ENCODE results near the gene COL5A1. TPM values are rescaled to one million over a fixed set of nuclear protein-coding genes. Genes with fewer than 3 reads are reported as not detected.

Gene COL5A1
- total RNA-seq, 1 experiment from 2014 or later: 9.5 TPM

DNA sequence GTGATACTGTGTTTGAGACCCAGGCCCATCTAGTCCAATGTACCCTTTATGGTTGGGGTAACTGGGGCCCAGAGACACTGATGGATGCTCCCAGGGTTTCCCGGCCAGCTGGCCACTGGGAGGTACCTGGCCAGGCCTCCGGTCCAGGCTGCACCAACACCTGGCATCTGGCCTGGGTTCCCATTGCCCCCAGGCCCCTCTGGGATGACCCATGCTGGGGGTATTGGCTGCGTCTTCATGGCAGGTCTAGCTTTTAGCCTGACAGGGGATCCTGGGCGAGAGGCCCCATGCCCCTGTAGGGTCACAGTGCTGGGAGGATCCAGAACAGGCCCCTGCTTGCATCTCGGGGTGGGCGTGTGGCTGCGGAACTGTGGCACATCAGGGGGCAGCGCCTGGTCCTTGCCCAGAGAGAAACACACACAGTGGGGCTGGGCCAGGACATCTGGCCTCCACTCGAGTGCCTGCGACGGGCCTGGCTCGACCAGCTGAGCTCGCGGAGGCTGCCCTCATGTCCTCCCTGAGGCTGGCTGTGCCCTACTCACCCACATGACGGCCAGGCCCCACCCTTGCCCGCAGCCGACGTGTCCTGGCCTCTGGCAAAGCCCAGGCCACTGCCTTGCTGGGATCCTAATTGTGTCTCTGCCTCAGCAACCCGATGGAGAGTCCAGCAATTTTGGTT lies 21.5 kb upstream of the COL5A1 start:
- WGBS (ENCODE audit: extremely low coverage, insufficient read length, low lambda C conversion rate): no CpG with 5 or more reads among the region's 19 CpGs
- Mint-ChIP-seq H3K27me3 (ENCODE audit: low read depth) (peaks cover 6% of the 10 kb centered on the region), H3K36me3 (ENCODE audit: insufficient read depth in 1 of 3, low read depth in 3 of 3) (no peaks in the 10 kb centered on the region; a peak in 1 of 7 replicates), H3K27ac (no peak overlapping the region), H3K9me3 (peaks cover 7 to 8% of the 10 kb centered on the region in 2 experiments), H3K4me1 (peaks cover 7 to 29% of the 10 kb centered on the region in 2 experiments; a peak in 3 of 4 replicates), H3K4me3 (no peak overlapping the region)
- Histone ChIP-seq H3K9me3 (ENCODE audit: control insufficient read depth, low read depth, low read length) (no peaks in the 10 kb centered on the region), H3K23me2 (ENCODE audit: insufficient read length, low read depth, low read length, poor library complexity, severe bottlenecking) (peaks cover 3% of the 10 kb centered on the region), H4K91ac (ENCODE audit: insufficient read length, low read depth, low read length) (no peak overlapping the region), H3K14ac (ENCODE audit: insufficient read depth, low read length) (no peak overlapping the region), H2AK5ac (ENCODE audit: insufficient read length, low read length) (no peak overlapping the region), H3K4me1 (ENCODE audit: insufficient read depth, low read length) (no peaks in the 10 kb centered on the region; the same call in 1 of the 2 replicates), H3K4me2 (ENCODE audit: insufficient read depth, insufficient read length, low read length) (no peak overlapping the region), H3K79me1 (ENCODE audit: insufficient read depth, low read depth, low read length, poor library complexity, severe bottlenecking) (no peaks in the 10 kb centered on the region), H3K4ac (ENCODE audit: low read depth, low read length) (no peak overlapping the region), H3K9ac (ENCODE audit: extremely low read depth, insufficient read length, low read length) (no peak overlapping the region), H2BK5ac (ENCODE audit: insufficient read length, low read length) (no peak overlapping the region), H2AFZ (ENCODE audit: low read length) (no peak overlapping the region), H4K8ac (replicated peaks; ENCODE audit: insufficient read length, low read depth, low read length) (no peak overlapping the region), H3K23ac (ENCODE audit: insufficient read length, low read depth, low read length) (no peak overlapping the region), H3K56ac (ENCODE audit: insufficient read length, low read depth, low read length) (no peak overlapping the region), H4K20me1 (ENCODE audit: control insufficient read depth, insufficient read depth, insufficient read length) (no peaks in the 10 kb centered on the region), H2BK20ac (ENCODE audit: low read depth, low read length, poor library complexity, severe bottlenecking) (no peak overlapping the region), H3T11ph (ENCODE audit: low read length) (no peak overlapping the region), H4K5ac (ENCODE audit: insufficient read length, low read depth, low read length) (no peak overlapping the region), H3K27me3 (ENCODE audit: insufficient read depth, low read length) (no peaks in the 10 kb centered on the region), H3K27ac (ENCODE audit: insufficient read length, low read depth, low read length) (no peak overlapping the region), H3K18ac (ENCODE audit: insufficient read length, low read depth, low read length) (no peak overlapping the region), H2BK120ac (ENCODE audit: low read depth, low read length, poor library complexity, severe bottlenecking) (no peak overlapping the region), H2BK15ac (ENCODE audit: low read depth, low read length) (no peak overlapping the region), H3K79me2 (ENCODE audit: insufficient read depth, low read length) (no peaks in the 10 kb centered on the region), H2BK12ac (ENCODE audit: insufficient read length, low read depth, low read length) (no peak overlapping the region)
- TF ChIP-seq, protein P1, sequence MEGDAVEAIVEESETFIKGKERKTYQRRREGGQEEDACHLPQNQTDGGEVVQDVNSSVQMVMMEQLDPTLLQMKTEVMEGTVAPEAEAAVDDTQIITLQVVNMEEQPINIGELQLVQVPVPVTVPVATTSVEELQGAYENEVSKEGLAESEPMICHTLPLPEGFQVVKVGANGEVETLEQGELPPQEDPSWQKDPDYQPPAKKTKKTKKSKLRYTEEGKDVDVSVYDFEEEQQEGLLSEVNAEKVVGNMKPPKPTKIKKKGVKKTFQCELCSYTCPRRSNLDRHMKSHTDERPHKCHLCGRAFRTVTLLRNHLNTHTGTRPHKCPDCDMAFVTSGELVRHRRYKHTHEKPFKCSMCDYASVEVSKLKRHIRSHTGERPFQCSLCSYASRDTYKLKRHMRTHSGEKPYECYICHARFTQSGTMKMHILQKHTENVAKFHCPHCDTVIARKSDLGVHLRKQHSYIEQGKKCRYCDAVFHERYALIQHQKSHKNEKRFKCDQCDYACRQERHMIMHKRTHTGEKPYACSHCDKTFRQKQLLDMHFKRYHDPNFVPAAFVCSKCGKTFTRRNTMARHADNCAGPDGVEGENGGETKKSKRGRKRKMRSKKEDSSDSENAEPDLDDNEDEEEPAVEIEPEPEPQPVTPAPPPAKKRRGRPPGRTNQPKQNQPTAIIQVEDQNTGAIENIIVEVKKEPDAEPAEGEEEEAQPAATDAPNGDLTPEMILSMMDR (conservative IDR thresholded peaks at IDR 0.05): no peak
- peak; percentile 15 for DNase-seq
